Renal pelvis (tissue), 4 donors: ENCODE data around the gene CLEC4A. TPM values are rescaled to one million over a fixed set of nuclear protein-coding genes. Genes with fewer than 3 reads are reported as not detected.
"Not testable (repeated sequence)": the region's sequence is repeated elsewhere in the genome, so short reads cannot be mapped to it uniquely, and the experiment has no call there.

Experiments used
- DNase-seq: peaks from one replicate; pipeline ENCODE4 v3.0.0-alpha.2; 2013
- polyA plus RNA-seq, 3 donors: library from polyadenylated mRNA; unstranded; fragments of 120-200 nt; gene quantifications; one replicate each; pipeline ENCODE4 v1.2.1, GENCODE V29; 2013; ENCODE audit not compliant: insufficient read length in 3 of 3

Gene CLEC4A
- polyA plus RNA-seq, 3 donors, result 1.6 to 2.3 (median 2.2) TPM

GRCh38 chr12:8127138-8127537, 3.7 kb downstream of the CLEC4A start:
- DNase-seq, result no peak

GRCh38 chr12:8133636-8134397, 10.4 kb downstream of the CLEC4A start:
- DNase-seq, result not testable (repeated sequence)

GRCh38 chr12:8134398-8134930, 11.0 kb downstream of the CLEC4A start:
- DNase-seq, result not testable (repeated sequence)

GRCh38 chr12:8141647-8142046, 18.2 kb downstream of the CLEC4A start:
- not testable (repeated sequence) for DNase-seq

GRCh38 chr12:8143261-8143660, 19.8 kb downstream of the CLEC4A start:
- no peak for DNase-seq

- DNase-seq, result peak; percentile 31
These were observed 22.5 kb downstream of the CLEC4A start for GRCh38 chr12:8145754-8146441.

GRCh38 chr12:8146442-8146771, 23.0 kb downstream of the CLEC4A start:
- DNase-seq, result no peak

- no peak for DNase-seq
These were observed 31.1 kb downstream of the CLEC4A start for GRCh38 chr12:8154526-8154925.

- DNase-seq, result no peak
These were observed 33.0 kb downstream of the CLEC4A start for GRCh38 chr12:8156416-8156815.

- DNase-seq, result no peak
These were observed 33.4 kb downstream of the CLEC4A start, which contains the start of gene ZNF705A for GRCh38 chr12:8156845-8157244. ZNF705A (plus strand) TSS chr12:8157015; CDS start chr12:8172626, 15,611 bp downstream.

- DNase-seq, result no peak
These were observed 34.2 kb downstream of the CLEC4A start for GRCh38 chr12:8157484-8158198.

GRCh38 chr12:8172911-8173310, 49.5 kb downstream of the CLEC4A start:
- not testable (repeated sequence) for DNase-seq

GRCh38 chr12:8179989-8180585, 56.7 kb downstream of the CLEC4A start:
- DNase-seq, result peak; percentile 65

GRCh38 chr12:8181271-8181670, 57.9 kb downstream of the CLEC4A start:
- not testable (repeated sequence) for DNase-seq

GRCh38 chr12:8182923-8183322, 59.5 kb downstream of the CLEC4A start:
- DNase-seq, result not testable (repeated sequence)

- DNase-seq, result not testable (repeated sequence)
These were observed 59.9 kb downstream of the CLEC4A start for GRCh38 chr12:8183346-8183745.

- not testable (repeated sequence) for DNase-seq
These were observed 60.8 kb downstream of the CLEC4A start for GRCh38 chr12:8184206-8184605.

- not testable (repeated sequence) for DNase-seq
These were observed 64.7 kb downstream of the CLEC4A start for GRCh38 chr12:8188088-8188487.
